GM18498 (cell line): ENCODE data around the gene F2.
"Not testable (repeated sequence)": the region's sequence is repeated elsewhere in the genome, so short reads cannot be mapped to it uniquely, and the experiment has no call there.

ENCODE experiments used
- ATAC-seq: cut with Tn5 transposase; IDR thresholded peaks from one replicate; pipeline ENCODE4 v1.9.1; 2021; ENCODE audit warnings: mild to moderate bottlenecking, moderate library complexity; ENCODE audit not compliant: unreplicated experiment

F2 gene

DNA sequence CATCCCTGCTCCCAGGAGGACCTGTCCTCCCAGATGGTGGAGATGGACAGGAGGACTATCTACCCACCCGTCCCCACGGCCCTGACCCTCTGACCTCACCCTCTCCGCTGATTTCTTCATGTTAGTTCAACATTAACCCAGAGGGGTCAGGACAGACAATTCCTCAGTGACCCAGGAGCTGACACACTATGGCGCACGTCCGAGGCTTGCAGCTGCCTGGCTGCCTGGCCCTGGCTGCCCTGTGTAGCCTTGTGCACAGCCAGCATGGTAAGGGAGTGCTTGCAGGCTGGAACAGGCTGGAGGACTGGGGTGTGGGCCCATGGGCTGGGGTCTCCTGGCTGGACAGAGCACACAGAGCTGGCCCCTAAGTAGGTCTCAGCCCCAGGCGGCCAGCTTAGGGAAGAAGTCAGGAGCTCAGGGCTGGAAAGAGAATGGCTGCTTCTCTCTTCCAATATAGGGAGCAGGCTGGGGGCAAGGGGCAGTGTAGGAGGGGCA lies at the start of gene F2:
TSS of gene F2 (plus strand) at position 166 of the 495 bp plus-strand sequence. CDS start at position 189, 23 bp downstream.
- no peak for ATAC-seq

DNA sequence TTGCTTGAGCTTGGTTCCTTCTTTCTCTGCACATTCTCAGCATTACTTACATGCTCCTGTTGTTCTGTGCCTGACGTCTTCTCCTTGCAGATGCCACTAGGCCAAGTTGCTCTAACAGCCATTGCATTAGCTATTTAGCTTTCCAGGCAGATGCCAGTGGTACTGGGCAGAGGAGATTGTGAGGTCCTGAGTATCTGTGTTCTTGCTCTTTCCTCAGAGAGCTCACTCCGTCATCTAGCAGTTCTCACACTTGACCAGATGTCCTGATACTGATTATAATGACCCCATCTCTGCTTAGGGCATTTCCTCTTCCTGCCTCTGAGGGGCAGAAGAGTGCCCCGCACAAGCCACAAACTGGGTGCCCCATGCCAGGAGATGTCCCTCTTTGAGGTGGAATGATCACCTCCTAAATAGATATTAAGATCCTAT lies 49.3 kb upstream of the F2 start:
- no peak for ATAC-seq

- not testable (repeated sequence) for ATAC-seq
These were observed 48.5 kb upstream of the F2 start for GRCh38 chr11:46670521-46670920.

DNA sequence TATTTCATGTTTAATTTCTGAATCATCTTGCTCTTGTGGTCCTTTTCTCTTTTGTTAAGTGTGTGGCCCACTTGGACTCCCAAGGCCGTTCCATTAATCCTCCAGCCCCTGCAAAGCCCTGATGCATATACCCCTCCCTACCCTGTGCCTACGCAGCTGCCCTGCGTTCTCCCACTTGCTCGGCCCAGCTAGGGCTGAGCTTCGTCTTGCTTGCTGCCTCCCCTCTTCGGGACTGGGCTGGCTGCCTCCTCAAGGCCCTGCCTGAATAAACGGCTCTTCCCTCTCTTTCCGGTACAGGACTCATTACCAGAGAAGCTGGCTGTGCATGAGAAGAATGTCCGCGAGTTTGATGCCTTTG lies 47.1 kb upstream of the F2 start:
- no peak for ATAC-seq

DNA sequence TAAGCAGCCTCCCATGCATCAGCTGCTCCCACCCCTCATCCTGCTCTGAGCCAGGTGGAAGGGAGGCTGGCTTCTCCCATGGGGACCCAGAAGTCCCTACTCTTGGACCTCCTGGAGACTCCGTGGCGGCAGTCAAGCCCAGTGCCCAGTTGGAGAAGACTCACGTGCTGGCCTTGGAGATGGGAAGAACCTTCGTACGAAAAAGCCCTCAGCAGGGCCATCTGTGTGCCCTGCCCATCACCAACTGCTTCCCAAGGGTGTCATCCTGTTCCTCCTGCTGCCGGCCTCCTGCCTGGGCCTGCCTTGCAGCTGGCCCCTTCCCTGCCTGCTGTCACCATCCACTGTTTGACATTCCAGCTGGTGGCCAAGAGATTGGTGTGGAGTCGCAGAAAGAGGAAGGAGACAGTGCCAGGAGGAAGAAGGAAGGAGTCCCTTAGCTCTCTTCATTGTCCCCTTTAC lies 46.6 kb upstream of the F2 start:
- ATAC-seq = no peak

DNA sequence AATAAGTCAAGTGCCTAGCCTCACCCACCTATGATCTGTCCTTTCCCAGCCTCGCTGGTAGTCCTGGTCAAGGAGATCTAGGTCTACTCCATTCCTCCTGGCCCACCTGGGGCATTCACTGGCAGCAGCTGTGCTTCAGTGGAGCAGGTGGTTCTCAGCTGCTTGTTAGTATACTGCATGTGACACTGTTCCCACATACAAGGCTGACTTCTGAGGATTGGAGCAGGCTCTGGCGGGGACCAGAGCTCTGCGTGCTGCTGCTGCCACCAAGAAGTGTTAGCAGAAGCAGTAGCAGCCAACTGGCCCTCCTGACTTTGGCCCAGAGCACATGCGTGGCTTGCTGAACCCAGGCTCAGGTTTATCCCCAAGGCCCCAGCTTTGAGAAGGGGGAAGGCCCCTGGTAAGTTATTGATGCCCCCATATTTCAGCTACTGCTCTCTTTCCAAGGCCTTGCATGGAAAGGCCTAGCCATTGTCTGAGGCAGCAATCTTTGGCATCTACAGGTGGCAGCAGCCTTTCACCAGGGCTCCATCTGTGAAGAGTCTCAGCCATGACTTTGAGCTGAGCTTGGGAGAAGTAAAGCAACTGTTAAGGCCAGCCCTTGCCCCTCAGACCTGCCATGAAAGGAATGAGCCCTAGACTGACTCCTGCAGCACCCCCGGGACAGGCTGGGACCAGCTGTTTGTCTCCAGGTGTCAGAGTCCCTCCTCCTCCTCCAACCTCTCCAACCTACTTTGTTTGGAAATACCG lies 45.1 kb upstream of the F2 start:
- no peak for ATAC-seq

- ATAC-seq = no peak
These were observed 44.3 kb upstream of the F2 start for GRCh38 chr11:46674463-46675287.

DNA sequence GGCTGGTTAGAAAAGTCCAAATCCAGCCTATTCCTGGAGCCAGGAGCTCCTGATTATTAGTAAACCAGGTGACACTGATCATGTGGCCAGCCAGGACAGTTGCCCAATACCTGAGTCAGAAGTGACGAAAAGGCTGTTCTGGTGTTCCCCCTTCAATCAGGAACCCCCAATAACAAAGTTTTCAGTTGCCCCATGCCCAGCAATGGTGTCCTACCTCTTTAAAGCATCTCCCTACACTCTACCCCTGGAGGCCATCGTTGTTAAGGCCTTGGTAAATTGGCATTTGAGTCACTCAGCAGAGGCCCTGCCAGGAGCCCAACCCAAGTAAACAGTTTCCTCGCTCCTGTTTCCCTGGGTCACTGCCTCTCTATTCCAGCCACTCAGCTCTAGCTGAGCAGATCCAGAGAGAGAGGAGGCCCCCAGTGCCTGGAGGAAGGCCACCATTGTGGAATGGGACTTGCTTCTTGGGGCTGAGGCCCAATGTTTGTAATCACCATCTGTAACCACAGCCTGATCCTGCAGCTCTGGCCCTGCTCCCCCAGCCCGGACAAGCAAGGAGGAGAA lies 43.6 kb upstream of the F2 start:
- ATAC-seq = no peak

GRCh38 chr11:46675949-46676348 lies 43.1 kb upstream of the F2 start:
- no peak for ATAC-seq

DNA sequence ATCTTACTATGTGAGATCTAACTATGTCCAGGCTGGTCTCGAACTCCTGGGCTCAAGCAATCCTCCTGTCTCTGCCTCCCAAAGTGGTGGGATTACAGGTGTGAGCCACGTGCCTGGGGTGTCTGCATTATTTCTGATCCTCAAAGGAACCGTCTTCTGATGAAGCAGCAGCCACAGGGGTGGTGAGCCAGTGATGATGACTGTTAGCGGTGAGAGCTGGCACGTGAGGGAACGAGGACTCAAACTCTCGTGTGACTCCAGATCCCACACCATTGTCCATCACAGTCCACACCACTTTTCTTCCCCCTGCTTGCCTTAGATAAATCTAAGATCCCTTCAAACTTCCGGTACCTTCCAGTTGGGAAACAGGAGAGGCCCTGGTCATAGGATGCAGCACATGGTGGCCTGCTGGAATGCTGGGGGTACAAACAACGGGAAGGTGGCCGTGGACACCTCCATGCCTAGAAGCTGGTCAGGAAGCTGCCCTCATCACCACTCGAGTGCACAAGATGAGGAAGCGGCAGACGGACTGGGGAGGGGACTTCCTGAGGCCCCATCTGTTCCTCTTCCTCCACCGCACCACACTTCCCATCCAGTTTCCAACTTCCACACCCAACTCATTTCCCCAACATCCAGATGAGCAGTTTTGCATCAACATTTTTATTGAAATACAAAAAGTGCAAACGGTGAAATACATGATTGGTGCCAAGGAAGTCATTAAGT lies 42.4 kb upstream of the F2 start:
- ATAC-seq = no peak

GRCh38 chr11:46677169-46677568 lies 41.8 kb upstream of the F2 start:
- ATAC-seq = no peak

- no peak for ATAC-seq
These were observed 40.8 kb upstream of the F2 start for GRCh38 chr11:46677991-46678740.

GRCh38 chr11:46678741-46679130 lies 40.3 kb upstream of the F2 start:
- ATAC-seq = no peak

DNA sequence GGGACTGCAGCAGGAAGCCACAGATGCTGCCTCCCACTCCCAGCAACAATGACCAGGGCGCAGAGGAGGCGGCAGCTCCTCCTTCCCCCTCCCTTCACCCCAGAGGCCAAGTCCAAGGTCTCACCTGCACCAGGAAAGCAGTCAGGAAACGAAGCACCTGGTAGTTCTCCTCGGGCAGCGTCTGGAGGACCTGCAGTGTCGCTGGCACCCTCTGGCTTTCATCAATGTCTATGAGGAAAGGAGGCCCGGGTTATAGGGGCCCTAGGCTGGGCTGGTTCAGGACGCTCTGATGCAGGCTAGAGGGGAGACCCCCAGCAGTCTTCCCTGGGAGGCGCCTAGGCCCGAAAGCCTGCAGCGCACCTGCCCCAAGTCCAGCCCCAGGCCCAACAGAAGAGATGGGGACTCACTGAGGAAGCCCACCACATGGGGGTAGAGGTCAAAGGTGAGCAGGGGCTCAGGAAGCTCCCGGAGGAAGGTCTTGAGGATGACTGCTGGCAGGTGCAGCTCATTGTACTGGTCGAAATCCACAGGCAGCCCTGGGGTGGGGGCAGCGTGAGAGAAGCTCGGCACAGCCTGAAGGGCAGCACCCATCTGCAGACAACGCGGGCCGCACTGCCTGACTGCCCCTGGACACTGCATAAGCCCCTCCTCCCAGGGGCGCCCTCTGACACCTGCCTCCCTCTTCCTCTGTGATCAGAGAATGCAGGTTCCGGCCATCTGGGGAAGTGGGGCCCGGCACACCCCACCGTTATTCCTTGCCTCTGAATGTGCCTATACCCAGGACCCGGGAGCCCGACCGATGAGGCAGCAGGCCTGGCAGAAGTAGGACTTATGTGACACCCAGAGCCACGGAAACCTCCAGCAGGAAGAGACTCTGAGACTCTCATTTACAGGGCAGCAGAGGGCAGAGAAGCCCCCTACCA lies 39.5 kb upstream of the F2 start:
- ATAC-seq = no peak

DNA sequence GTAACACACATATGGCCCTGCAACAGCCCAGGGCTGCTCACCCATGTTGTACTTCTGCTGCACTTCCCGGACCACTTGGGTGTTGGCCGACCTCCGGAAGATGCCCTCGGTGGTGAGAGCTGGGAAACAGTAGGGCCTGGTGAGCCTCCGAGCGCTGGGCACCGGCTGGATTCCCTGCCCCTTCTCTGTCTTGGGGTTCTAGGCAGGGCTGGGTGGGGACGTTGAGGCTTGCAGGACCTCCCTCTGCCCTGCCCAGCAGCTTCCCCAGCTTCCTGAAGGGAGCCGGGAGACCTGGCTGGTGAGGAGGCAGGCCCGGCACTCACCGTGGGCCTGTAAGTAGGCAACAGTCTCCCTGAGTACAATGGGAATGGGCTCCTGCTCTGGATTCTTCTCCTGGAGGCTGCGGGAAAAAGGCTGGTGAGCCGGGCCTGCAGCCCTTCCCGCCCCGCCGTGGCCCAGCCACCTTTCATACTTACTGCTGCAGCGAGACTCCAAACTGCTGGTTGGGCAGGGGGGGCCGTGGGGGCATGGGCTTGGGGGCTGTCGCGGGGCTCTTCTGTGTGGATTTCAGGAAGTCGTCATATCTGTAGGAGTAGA lies 38.8 kb upstream of the F2 start:
- ATAC-seq = no peak

DNA sequence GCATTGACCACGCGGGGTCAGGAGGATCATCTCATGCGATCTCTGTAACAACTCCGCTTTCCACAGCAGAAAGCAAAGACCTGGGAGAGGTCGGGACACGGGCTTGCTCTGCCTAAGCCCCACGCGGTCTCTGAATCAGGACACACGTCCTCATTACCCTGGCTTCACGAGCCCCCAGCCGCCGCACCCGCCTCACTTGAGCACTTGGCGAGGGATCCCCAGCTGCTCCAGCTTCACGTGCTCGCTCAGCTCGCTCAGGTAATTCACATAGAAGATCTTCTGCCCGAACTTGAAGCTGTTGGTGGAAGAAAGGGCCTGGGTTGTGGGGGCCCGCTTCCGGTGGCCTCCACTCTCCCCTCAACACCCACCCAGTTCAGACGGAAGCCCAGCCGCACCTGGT lies 38.2 kb upstream of the F2 start:
- ATAC-seq = no peak

DNA sequence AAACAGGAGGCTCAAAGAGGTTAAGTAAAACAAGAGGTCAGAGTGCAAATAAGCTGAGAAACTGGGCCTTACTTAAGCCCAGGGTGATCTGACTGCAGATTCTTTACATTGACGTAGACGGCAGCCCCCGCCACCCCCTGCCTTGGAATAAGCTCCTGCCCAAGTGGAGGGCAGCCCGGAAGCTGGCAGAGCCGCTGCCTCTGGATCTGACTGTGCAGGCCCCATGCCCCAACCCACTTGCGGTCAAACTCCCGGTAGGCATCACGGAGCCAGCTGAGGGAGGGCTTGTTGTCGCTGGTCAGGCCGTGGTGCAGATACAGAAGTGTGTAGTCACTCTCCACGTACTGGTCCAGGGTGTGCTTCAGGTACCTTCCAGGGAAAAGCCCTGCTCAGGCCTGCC lies 37.2 kb upstream of the F2 start:
- ATAC-seq = no peak

GRCh38 chr11:46682773-46683752 lies 36.0 kb upstream of the F2 start:
- ATAC-seq = no peak
